ENCODE data around the gene HOXD10.

DNA sequence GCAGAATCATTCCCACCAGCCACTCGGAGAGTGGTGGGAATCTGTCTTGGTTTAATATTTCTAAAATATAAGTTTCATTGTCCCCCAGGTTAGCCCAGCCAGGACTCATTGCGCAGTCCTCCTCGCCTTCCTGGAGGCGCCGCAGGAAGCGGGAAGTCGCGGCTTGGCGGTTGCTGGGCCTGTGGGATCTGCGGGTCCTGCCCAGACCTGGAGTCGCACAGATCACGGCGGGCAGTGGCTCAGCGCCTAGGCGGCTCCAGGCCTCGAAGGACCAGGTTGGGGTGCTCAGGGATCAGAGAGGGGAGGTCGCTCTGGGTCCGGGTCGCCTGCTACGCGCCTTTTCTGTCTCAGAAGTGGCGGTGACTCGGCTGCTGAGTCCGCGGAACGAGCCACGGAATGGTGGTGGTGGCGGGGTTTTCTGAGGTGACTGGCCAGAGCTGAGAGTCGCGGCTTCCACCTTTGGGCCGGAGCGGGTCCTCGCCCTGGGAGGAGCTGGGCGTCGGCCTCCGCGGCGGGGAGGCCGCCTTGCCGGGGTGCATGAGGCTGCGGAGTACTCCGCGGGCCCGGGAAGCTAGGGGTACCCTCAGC lies 43.2 kb downstream of the HOXD10 start:
- TF ChIP-seq, protein P1, sequence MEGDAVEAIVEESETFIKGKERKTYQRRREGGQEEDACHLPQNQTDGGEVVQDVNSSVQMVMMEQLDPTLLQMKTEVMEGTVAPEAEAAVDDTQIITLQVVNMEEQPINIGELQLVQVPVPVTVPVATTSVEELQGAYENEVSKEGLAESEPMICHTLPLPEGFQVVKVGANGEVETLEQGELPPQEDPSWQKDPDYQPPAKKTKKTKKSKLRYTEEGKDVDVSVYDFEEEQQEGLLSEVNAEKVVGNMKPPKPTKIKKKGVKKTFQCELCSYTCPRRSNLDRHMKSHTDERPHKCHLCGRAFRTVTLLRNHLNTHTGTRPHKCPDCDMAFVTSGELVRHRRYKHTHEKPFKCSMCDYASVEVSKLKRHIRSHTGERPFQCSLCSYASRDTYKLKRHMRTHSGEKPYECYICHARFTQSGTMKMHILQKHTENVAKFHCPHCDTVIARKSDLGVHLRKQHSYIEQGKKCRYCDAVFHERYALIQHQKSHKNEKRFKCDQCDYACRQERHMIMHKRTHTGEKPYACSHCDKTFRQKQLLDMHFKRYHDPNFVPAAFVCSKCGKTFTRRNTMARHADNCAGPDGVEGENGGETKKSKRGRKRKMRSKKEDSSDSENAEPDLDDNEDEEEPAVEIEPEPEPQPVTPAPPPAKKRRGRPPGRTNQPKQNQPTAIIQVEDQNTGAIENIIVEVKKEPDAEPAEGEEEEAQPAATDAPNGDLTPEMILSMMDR (IDR thresholded peaks at IDR 0.05): no peak
- TF ChIP-seq, protein P2, sequence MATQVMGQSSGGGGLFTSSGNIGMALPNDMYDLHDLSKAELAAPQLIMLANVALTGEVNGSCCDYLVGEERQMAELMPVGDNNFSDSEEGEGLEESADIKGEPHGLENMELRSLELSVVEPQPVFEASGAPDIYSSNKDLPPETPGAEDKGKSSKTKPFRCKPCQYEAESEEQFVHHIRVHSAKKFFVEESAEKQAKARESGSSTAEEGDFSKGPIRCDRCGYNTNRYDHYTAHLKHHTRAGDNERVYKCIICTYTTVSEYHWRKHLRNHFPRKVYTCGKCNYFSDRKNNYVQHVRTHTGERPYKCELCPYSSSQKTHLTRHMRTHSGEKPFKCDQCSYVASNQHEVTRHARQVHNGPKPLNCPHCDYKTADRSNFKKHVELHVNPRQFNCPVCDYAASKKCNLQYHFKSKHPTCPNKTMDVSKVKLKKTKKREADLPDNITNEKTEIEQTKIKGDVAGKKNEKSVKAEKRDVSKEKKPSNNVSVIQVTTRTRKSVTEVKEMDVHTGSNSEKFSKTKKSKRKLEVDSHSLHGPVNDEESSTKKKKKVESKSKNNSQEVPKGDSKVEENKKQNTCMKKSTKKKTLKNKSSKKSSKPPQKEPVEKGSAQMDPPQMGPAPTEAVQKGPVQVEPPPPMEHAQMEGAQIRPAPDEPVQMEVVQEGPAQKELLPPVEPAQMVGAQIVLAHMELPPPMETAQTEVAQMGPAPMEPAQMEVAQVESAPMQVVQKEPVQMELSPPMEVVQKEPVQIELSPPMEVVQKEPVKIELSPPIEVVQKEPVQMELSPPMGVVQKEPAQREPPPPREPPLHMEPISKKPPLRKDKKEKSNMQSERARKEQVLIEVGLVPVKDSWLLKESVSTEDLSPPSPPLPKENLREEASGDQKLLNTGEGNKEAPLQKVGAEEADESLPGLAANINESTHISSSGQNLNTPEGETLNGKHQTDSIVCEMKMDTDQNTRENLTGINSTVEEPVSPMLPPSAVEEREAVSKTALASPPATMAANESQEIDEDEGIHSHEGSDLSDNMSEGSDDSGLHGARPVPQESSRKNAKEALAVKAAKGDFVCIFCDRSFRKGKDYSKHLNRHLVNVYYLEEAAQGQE (IDR thresholded peaks at IDR 0.05; ENCODE audit: insufficient read depth in 1 of 2, low read depth in 2 of 2, low read length in 1 of 2): no peak
- no peak for TF ChIP-seq POLR2AphosphoS5 (IDR thresholded peaks at IDR 0.05; ENCODE audit: low read depth, low read length)

Data from Panc1 (cell line).